HTERT RPE-1 (cell line): ENCODE measurements around the gene GMFB.
"Not testable (repeated sequence)": the region's sequence is repeated elsewhere in the genome, so short reads cannot be mapped to it uniquely, and the experiment has no call there.

ENCODE experiments used
- in situ Hi-C: fragments of 300-500 bp; cut with MboI; formaldehyde crosslinking; loops from 4 replicates; pipeline ENCODE4 v1.14.3; 2020; ENCODE audit warnings: low sequenced_read_pairs

Gene GMFB

GRCh38 chr14:54459106-54459505, 29.7 kb downstream of the GMFB start:
- in situ Hi-C loops, result no loop called here

GRCh38 chr14:54458536-54458935, 30.2 kb downstream of the GMFB start:
- in situ Hi-C loops, result not testable (repeated sequence)

GRCh38 chr14:54457609-54457996, 31.2 kb downstream of the GMFB start:
- in situ Hi-C loops, result no loop called here

- in situ Hi-C loops, result not testable (repeated sequence)
These were observed 31.8 kb downstream of the GMFB start for GRCh38 chr14:54456820-54457608.

GRCh38 chr14:54455363-54455762, 33.4 kb downstream of the GMFB start:
- in situ Hi-C loops, result no loop called here

- in situ Hi-C loops, result not testable (repeated sequence)
These were observed 34.8 kb downstream of the GMFB start for GRCh38 chr14:54453990-54454389.

GRCh38 chr14:54453252-54453651, 35.5 kb downstream of the GMFB start:
- in situ Hi-C loops, result no loop called here

- in situ Hi-C loops, result no loop called here
These were observed 36.8 kb downstream of the GMFB start for GRCh38 chr14:54451961-54452360.

- in situ Hi-C loops, result no loop called here
These were observed 37.6 kb downstream of the GMFB start for GRCh38 chr14:54451121-54451601.

- in situ Hi-C loops, result no loop called here
These were observed 38.2 kb downstream of the GMFB start for GRCh38 chr14:54450535-54450934.

- in situ Hi-C loops, result no loop called here
These were observed 41.5 kb downstream of the GMFB start for GRCh38 chr14:54447231-54447692.

- in situ Hi-C loops, result no loop called here
These were observed 42.6 kb downstream of the GMFB start for GRCh38 chr14:54446161-54446693.

GRCh38 chr14:54444681-54445080, 44.1 kb downstream of the GMFB start:
- in situ Hi-C loops, result no loop called here

GRCh38 chr14:54443981-54444380, 44.8 kb downstream of the GMFB start:
- in situ Hi-C loops, result no loop called here

- in situ Hi-C loops, result not testable (repeated sequence)
These were observed 45.8 kb downstream of the GMFB start for GRCh38 chr14:54442961-54443360.

GRCh38 chr14:54440873-54441868, 47.6 kb downstream of the GMFB start, which contains the start of gene CNIH1:
TSS of gene CNIH1 (minus strand) at chr14:54441374. CDS start at chr14:54441327, 47 bp downstream.
- in situ Hi-C loops, result no loop called here

- in situ Hi-C loops, result no loop called here
These were observed 48.3 kb downstream of the GMFB start for GRCh38 chr14:54440476-54440872.

GRCh38 chr14:54440037-54440436, 48.7 kb downstream of the GMFB start:
- in situ Hi-C loops, result no loop called here

- in situ Hi-C loops, result no loop called here
These were observed 50.1 kb downstream of the GMFB start for GRCh38 chr14:54438703-54439102.

GRCh38 chr14:54437954-54438353, 50.8 kb downstream of the GMFB start:
- in situ Hi-C loops, result not testable (repeated sequence)

- in situ Hi-C loops, result no loop called here
These were observed 53.2 kb downstream of the GMFB start for GRCh38 chr14:54435500-54435981.
